GM21526 (cell line): Measurements from ENCODE around the gene RAB31.

ENCODE experiments used
- ATAC-seq: cut with Tn5 transposase; IDR thresholded peaks from one replicate; pipeline ENCODE4 v1.9.1; 2021; ENCODE audit warnings: moderate library complexity; ENCODE audit not compliant: unreplicated experiment, low FRiP score

RAB31 gene

GRCh38 chr18:9710037-9710436 lies 1.9 kb downstream of the RAB31 start:
- no peak for ATAC-seq

DNA sequence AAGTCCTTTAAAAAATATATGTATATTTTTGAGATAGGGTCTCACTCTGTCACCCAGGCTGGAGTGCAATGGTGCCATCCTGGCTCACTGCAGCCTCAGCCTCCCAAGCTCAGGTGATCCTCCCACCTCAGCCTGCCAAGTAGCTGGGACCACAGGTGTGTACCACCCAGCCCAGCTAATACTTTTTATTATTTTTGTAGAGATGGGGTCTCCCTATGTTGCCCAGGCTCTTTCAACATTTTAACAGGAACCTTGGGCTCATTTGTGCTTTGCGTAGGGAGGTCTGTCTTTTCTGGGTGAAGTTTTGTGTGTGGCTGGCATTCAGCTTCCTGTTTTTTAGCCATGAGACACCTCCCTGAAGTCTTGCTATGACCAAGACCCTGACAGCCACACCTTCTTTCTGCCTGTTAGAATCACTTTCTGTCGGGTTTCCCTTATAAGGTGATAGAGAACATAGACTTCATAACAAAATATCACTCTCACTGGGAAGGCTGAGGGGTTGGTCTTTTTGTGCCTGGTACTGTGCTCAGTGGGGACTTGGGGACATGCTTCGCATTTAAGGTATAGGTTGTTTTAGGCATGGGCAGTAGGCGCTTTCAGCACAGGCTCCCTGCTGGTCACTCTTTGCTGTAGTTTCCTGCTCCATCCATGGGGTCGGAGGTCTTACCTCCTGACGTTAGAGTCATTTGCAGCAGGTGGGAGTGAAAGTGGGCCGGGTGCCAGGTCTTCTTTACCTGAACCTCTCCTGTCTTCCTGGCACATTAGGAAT lies 3.4 kb downstream of the RAB31 start:
- peak; percentile 53 for ATAC-seq

DNA sequence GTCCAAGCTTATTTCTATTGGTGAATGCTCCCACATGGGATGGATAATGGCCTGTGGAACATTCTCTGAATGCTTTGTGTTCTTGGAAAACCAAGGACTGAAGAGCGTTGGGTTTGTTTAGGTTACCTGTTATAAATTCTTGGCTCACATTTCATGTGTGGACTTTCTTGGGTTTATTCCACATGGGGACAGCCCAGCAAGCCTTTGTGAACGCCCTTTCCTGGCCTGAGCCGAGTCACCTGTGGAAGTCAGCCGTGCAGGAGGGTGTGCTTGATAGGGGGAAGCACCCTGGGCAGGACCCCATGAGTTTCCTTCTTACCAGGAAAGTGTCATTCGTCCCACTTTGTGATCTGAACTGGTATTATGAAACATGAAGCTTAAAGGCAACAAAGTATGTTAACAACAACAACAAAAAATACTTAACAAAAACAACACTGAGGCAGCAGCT lies 4.1 kb downstream of the RAB31 start:
- ATAC-seq, result no peak

GRCh38 chr18:9712611-9713010 lies 4.5 kb downstream of the RAB31 start:
- ATAC-seq, result no peak

DNA sequence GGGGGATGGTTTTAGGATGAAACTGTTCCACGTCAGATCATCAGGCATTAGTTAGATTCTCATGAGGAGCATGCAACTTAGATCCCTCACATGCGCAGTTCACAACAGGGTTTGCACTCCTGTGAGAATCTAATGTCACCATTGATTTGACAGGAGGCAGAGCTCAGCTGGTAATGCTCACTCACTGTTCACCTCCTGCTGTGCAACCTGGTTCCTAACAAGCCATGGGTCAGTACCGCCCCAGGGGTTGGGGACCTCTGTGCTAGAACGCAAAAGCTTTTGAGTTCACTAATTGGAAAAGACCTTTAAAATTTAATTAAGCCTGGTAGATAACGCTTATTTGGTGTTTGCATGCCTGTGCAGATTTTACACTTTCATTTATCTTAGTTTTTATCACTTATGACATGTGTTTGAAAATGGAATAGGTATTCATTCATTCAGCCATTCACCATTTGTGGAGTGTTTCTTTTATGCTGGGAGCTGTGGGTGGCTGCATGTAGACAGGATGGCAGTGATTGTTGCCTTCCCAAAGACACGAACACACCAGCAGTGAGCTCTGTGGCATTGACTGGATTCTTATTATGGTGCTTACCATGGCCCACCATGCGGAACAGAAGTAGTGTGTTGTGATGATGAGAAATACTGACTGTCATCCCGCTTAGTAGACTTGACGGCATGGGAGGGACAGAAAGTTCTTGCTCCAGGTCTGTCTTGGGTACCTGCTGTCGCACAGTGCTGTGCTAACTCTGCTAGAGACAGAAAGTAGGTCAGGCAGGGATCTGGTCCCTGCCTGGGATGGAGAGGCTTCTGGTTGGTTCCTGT lies 6.4 kb downstream of the RAB31 start:
- ATAC-seq, result no peak

- ATAC-seq, result no peak
These were observed 6.9 kb downstream of the RAB31 start for GRCh38 chr18:9715088-9715343.

DNA sequence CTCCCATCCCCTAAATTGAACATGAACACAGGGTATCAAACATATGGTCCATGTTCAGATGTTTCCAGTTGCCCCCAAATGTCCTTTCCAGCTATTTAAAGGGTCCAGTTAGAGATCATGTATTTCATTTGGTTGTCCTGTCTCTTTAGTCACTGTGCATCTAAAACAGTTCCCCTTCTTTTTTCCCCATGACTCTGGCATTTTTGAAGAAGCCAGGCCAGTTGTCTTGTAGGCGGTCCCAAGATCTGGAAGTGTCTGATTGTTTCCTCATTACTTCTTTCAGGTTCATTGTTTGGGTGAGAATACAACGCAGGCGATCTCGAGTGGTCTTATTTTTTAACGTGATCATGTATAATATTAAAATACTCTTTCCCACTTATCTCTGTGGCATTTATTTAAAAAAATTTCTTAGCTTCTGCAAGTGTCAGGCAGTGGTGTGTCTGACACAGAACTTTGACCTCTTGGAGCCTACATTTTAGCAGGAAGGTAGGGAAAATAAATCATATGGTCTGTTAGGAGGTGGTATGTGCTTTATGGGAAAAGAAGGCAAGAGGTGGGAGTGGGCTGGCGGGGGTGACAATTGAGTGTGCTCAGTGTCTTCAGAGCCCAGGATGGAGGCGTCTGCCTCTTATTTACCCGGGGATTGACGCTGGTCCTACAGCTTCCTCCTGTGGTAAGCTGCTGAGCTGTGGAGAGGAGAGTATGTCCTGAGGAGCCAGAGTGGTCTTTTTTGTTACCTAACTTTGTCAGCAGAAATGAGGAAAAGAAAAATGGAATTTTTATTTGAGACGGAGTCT lies 8.1 kb downstream of the RAB31 start:
- ATAC-seq, result no peak

GRCh38 chr18:9716780-9717563 lies 8.9 kb downstream of the RAB31 start:
- ATAC-seq, result peak; percentile 78

- no peak for ATAC-seq
These were observed 11.4 kb downstream of the RAB31 start for GRCh38 chr18:9719421-9719981.

GRCh38 chr18:9720327-9720726 lies 12.2 kb downstream of the RAB31 start:
- ATAC-seq, result no peak

GRCh38 chr18:9721893-9722550 lies 13.9 kb downstream of the RAB31 start:
- no peak for ATAC-seq

- no peak for ATAC-seq
These were observed 14.6 kb downstream of the RAB31 start for GRCh38 chr18:9722691-9723090.

DNA sequence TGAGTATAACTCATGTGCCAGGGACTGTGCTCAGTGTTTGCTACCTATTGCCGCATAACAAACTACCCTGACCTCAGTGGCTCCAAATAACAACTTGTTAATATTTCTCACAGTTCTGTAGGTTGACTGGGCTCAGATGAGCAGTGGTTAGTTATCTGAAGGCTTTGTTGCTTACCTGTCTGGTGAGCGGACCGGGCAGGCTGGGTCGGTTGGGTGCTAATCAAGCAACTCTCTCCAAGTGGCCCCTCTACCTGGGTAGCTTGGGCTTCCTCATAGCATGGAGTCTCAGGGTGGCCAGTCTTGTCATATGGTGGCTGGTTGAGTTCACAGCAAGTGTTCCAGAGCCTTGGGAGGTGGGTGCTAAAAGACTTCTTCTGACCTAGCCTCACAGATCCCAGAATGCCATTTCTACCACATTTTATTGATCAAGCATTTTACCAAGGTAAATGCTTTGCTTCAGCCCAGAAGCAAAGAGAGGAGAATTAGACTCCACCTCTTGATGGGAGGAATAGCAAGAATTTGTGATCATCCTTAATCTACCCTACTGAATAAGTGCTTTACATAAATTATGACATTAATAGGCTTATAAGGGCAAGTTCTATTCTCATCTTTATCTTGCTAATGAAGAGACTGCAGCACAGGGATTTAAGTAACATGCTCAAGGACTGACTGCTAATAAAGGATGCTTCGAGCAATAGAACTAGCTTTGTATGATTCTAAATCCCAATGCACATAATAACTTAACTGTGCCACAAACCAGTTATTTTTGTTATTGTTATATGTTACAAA lies 16.9 kb downstream of the RAB31 start:
- ATAC-seq, result no peak

DNA sequence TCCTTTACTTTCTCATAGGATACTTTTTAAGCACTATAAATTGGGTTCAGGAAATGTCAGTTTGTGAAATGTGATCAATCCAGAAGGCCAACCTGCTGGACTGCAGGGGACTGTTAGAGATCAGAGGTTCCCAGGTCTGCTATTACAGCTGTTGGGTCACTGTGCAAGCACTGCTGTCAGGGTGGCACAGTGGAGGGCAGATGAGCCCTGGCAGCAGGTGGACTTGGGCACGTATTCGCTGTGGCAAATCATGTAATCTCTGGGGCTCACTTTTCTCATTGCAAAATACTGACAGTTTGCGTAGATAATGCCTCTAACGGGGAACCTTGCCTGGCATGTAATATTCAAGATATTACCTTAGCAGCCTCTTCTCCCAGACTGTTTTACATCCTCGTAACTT lies 18.1 kb downstream of the RAB31 start:
- no peak for ATAC-seq

DNA sequence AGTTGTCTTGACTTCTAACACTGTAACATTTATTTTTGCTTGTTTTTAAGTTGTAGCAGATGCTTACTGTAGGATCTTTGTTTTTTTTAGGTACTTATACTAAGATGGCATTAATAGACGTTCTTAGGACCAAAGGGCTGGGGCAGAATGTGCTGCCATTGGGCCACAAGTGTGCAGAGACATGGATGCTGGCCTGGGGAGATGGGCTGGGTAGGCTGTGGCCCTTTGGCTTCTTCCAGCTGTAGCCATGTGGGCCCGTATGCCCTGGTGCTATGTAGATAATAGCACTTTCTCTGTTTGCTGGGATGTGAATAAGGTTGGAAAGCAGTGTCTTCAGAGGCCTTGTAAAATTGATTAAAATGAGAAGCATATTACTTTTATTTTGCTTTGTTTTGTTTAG lies 18.8 kb downstream of the RAB31 start:
- no peak for ATAC-seq

GRCh38 chr18:9730786-9731185 lies 22.7 kb downstream of the RAB31 start:
- no peak for ATAC-seq

DNA sequence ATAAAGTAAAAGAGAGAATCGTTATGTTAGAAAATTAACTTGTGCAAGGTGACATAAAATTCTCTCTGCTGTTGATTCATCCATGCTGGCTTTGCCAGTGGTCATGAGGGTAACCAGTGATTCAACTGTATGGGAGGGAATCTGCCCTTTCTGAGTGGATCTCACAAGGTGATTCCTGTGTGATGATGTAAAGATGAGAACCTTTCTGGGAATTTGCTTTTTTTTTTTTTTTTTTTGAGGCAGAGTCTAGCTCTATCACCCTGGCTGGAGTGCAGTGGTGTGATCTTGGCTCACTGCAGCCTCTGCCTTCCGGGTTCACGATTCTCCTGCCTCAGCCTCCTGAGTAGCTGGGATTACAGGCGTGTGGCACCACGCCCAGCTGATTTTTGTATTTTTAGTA lies 23.3 kb downstream of the RAB31 start:
- ATAC-seq, result no peak

DNA sequence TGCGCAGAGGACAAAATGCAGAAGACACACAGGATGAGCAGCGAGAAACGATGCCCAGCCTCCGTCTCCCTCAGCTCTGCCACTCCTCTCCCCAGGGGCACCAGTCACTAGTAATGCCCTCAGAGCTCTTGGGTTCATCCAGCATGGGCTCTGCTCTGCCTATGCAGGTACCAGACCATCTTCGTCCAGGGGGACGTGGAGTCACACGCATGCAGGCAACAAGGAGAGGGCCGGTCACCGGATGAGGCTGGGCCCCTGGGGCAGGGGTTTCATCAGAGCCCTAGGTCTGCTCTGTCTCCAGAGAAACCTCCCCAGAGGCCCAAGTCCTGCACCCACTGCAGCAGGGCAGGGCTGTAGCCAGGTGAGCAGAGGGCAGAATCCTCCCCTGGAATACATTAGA lies 23.9 kb downstream of the RAB31 start:
- no peak for ATAC-seq

- ATAC-seq, result no peak
These were observed 26.1 kb downstream of the RAB31 start for GRCh38 chr18:9734189-9734588.
